CD14-positive monocyte (primary cell): ENCODE measurements around the gene HOXD13. TPM values are rescaled to one million over a fixed set of nuclear protein-coding genes. Genes with fewer than 3 reads are reported as not detected.

Experiments used
- DNase-seq, 3 donors: peaks; one replicate each; pipeline ENCODE4 v3.0.0-alpha.2; 2011 to 2022
- H2AFZ ChIP-seq: 2 replicates; pipeline ENCODE4 v1.6.0; 2012; ENCODE audit warnings: mild to moderate bottlenecking, low read depth, low read length, inconsistent platforms; ENCODE audit not compliant: insufficient read depth, poor library complexity, severe bottlenecking
- H3K27ac ChIP-seq, 2 donors: 1 replicate in 1 of 2; 2 replicates in 1 of 2; pipeline ENCODE4 v1.5.1; 2012 to 2013; ENCODE audit warnings: low read length in 2 of 2, control low read depth in 1 of 2, inconsistent platforms in 1 of 2, low read depth in 1 of 2, mild to moderate bottlenecking in 1 of 2
- H3K27me3 ChIP-seq, 2 donors: one replicate each; pipeline versions ENCODE4 v1.6.0 to v1.6.1; 2011 to 2013; ENCODE audit warnings: low read length in 2 of 2; ENCODE audit not compliant: control insufficient read depth in 2 of 2, insufficient read depth in 2 of 2
- H3K36me3 ChIP-seq, 2 donors: replicated peaks in 1 of 2; 1 replicate in 1 of 2; 2 replicates in 1 of 2; pipeline versions ENCODE4 v1.5.1 to v1.6.1; 2012 to 2013; ENCODE audit warnings: low read length in 2 of 2, control low read depth in 1 of 2, inconsistent platforms in 1 of 2, mild to moderate bottlenecking in 1 of 2; ENCODE audit not compliant: insufficient read depth in 2 of 2, control insufficient read depth in 1 of 2
- H3K4me1 ChIP-seq, 2 donors: 1 replicate in 1 of 2; 2 replicates in 1 of 2; pipeline versions ENCODE4 v1.5.1 to v1.6.1; 2012 to 2013; ENCODE audit warnings: low read length in 2 of 2, control low read depth in 1 of 2, inconsistent platforms in 1 of 2, mild to moderate bottlenecking in 1 of 2, moderate library complexity in 1 of 2; ENCODE audit not compliant: insufficient read depth in 2 of 2, control insufficient read depth in 1 of 2
- H3K4me2 ChIP-seq: replicated peaks from 2 replicates; pipeline ENCODE3; 2012; ENCODE audit warnings: low read length, moderate library complexity, mild to moderate bottlenecking; ENCODE audit not compliant: poor library complexity, severe bottlenecking; ENCODE audit errors: extremely low read depth
- H3K4me3 ChIP-seq, 3 experiments: fragments of 200-600 bp in 1 of 3; sonication (generic) in 1 of 3; replicated peaks in 1 of 3; 1 replicate in 2 of 3; 2 replicates in 1 of 3; pipeline ENCODE4 v1.5.1; 2011 to 2013; ENCODE audit warnings: low read length in 3 of 3, mild to moderate bottlenecking in 3 of 3, control low read depth in 2 of 3, low read depth in 2 of 3, inconsistent platforms in 1 of 3, moderate library complexity in 1 of 3
- H3K79me2 ChIP-seq: 2 replicates; pipeline ENCODE4 v1.6.0; 2012; ENCODE audit warnings: mild to moderate bottlenecking, control low read depth, inconsistent platforms, low read length, moderate library complexity; ENCODE audit not compliant: insufficient read depth
- H3K9ac ChIP-seq: 2 replicates; pipeline ENCODE4 v1.6.0; 2017; ENCODE audit warnings: low read length, mild to moderate bottlenecking; ENCODE audit not compliant: insufficient read depth, poor library complexity, severe bottlenecking
- H3K9me3 ChIP-seq, 2 donors: replicated peaks in 1 of 2; 1 replicate in 1 of 2; 2 replicates in 1 of 2; pipeline versions ENCODE4 v1.5.1 to v1.6.1; 2012 to 2013; ENCODE audit warnings: low read length in 2 of 2, control low read depth in 1 of 2; ENCODE audit not compliant: control insufficient read depth in 1 of 2, insufficient read depth in 1 of 2
- H4K20me1 ChIP-seq: 2 replicates; pipeline ENCODE4 v1.6.0; 2012; ENCODE audit warnings: mild to moderate bottlenecking, low read length, control low read depth, moderate library complexity; ENCODE audit not compliant: insufficient read depth
- H3K27ac Mint-ChIP-seq, 7 donors: one replicate each; pipeline ENCODE4 v1.8.0; 2020; ENCODE audit warnings: mild to moderate bottlenecking in 7 of 7, mixed read lengths in 7 of 7, moderate library complexity in 6 of 7, inconsistent platforms in 2 of 7
- H3K27me3 Mint-ChIP-seq, 3 donors: one replicate each; pipeline ENCODE4 v1.8.0; 2021 to 2022; ENCODE audit warnings: low read depth in 3 of 3, mild to moderate bottlenecking in 3 of 3, mixed read lengths in 3 of 3, moderate library complexity in 3 of 3, inconsistent platforms in 1 of 3
- H3K36me3 Mint-ChIP-seq, 2 donors: one replicate each; pipeline ENCODE4 v1.8.0; 2020; ENCODE audit warnings: mixed read lengths in 2 of 2, inconsistent platforms in 1 of 2, mild to moderate bottlenecking in 1 of 2
- H3K4me1 Mint-ChIP-seq: one replicate; pipeline ENCODE4 v1.8.0; 2020; ENCODE audit warnings: mild to moderate bottlenecking, mixed read lengths
- H3K4me3 Mint-ChIP-seq, 2 donors: one replicate each; pipeline ENCODE4 v1.8.0; 2020; ENCODE audit warnings: mild to moderate bottlenecking in 2 of 2, mixed read lengths in 2 of 2, moderate library complexity in 1 of 2
- H3K9me3 Mint-ChIP-seq, 7 donors: one replicate each; pipeline ENCODE4 v1.8.0; 2020 to 2022; ENCODE audit warnings: mixed read lengths in 7 of 7, mild to moderate bottlenecking in 6 of 7, moderate library complexity in 6 of 7, inconsistent platforms in 2 of 7
- WGBS: methylation state at CpG from one replicate; pipeline ENCODE4 v1.1.5; 2013; ENCODE audit warnings: missing lambda C conversion rate; ENCODE audit not compliant: insufficient coverage; 5-methylcytosine and 5-hydroxymethylcytosine counted together
- intact Hi-C, 2 donors: fragments of 100-400 bp; cut with micrococcal nuclease; formaldehyde crosslinking; loops; one replicate each; pipeline versions ENCODE4 v1.15.0 to v1.15.1; 2023
- polyA plus RNA-seq, 3 donors: library from polyadenylated mRNA; depleted of rRNA in 1 of 3; unstranded in 2 of 3; stranded (reverse) in 1 of 3; fragments of 300-500 nt in 2 of 3; fragments of >200 nt in 1 of 3; fragmentation: Illumina TruSeq in 2 of 3; gene quantifications; 1 replicate in 2 of 3; 2 replicates in 1 of 3; pipeline ENCODE4 v1.2.3, GENCODE V29; 2012 to 2021
- TF ChIP-seq, protein P1 (sequence below): fragments of 200-600 bp; IDR thresholded peaks from one replicate; pipeline ENCODE4 v1.8.0; 2022; ENCODE audit warnings: antibody characterized with exemption, mild to moderate bottlenecking

HOXD13 gene
- polyA plus RNA-seq, 3 donors: not detected

DNA sequence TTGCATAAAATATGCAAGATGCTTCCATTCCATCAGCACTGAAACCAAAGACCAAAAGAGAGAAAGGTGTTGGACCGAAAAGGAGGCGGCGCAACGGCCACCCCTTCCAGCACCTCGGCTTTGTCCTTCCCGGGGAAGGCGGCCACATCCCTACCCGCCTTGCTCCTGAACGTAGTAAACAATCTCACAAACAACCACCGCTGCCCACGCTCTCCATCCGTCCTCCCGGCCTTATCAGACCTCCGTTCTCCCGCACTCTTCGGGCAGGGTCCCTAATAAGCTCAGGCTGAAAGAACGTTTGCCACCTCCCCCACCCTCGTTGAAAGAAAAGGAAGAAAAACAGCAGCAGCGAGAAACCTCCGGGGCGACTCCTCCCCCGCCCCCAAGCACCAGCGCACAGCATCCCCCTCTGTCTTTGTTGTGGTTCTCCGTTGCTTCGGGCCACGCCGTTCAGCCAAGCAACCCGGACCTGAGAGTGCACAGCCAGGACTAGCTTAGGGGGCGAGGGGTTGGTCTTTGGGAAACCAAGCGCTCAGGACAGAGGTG is 13.2 kb upstream of the HOXD13 start:
- H3K27me3 Mint-ChIP-seq: peaks cover 85 to 95% (median 91%) of the 10 kb centered on the region in 3 donors
- Histone ChIP-seq H3K36me3 (no peaks in the 10 kb centered on the region), H4K20me1 (no peaks in the 10 kb centered on the region), H3K27me3 (peaks cover 91 to 96% of the 10 kb centered on the region in 2 donors), H3K4me2 (peak overlapping the region; percentile 44), H3K4me3 (no peak overlapping the region), H3K9me3 (peaks cover 8 to 74% of the 10 kb centered on the region in 2 donors), H3K4me1 (peaks cover 0 to 20% of the 10 kb centered on the region in 2 donors), H3K27ac (no peak overlapping the region), H2AFZ (no peak overlapping the region), H3K79me2 (no peaks in the 10 kb centered on the region), H3K9ac (no peak overlapping the region)
- H3K36me3 Mint-ChIP-seq: peaks cover 8 to 15% of the 10 kb centered on the region in 2 donors
- H3K4me1 Mint-ChIP-seq: peaks cover 22% of the 10 kb centered on the region
- peaks cover 10 to 50% (median 37%) of the 10 kb centered on the region in 7 donors for H3K9me3 Mint-ChIP-seq
- 5% methylated on average over 27 of the region's 30 CpGs for WGBS
- H3K27ac Mint-ChIP-seq: peak overlapping the region in 1 of 7 donors; percentile 6
- TF ChIP-seq, protein P1, sequence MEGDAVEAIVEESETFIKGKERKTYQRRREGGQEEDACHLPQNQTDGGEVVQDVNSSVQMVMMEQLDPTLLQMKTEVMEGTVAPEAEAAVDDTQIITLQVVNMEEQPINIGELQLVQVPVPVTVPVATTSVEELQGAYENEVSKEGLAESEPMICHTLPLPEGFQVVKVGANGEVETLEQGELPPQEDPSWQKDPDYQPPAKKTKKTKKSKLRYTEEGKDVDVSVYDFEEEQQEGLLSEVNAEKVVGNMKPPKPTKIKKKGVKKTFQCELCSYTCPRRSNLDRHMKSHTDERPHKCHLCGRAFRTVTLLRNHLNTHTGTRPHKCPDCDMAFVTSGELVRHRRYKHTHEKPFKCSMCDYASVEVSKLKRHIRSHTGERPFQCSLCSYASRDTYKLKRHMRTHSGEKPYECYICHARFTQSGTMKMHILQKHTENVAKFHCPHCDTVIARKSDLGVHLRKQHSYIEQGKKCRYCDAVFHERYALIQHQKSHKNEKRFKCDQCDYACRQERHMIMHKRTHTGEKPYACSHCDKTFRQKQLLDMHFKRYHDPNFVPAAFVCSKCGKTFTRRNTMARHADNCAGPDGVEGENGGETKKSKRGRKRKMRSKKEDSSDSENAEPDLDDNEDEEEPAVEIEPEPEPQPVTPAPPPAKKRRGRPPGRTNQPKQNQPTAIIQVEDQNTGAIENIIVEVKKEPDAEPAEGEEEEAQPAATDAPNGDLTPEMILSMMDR: no peak
- intact Hi-C loops: loop anchor here in 1 of 2 donors (5.0 kb wide), 1 partner anchor 33 kb away; no protein-coding TSS in a partner anchor
- DNase-seq: no peak
- peak overlapping the region; percentile 2 to 92 for H3K4me3 Mint-ChIP-seq

DNA sequence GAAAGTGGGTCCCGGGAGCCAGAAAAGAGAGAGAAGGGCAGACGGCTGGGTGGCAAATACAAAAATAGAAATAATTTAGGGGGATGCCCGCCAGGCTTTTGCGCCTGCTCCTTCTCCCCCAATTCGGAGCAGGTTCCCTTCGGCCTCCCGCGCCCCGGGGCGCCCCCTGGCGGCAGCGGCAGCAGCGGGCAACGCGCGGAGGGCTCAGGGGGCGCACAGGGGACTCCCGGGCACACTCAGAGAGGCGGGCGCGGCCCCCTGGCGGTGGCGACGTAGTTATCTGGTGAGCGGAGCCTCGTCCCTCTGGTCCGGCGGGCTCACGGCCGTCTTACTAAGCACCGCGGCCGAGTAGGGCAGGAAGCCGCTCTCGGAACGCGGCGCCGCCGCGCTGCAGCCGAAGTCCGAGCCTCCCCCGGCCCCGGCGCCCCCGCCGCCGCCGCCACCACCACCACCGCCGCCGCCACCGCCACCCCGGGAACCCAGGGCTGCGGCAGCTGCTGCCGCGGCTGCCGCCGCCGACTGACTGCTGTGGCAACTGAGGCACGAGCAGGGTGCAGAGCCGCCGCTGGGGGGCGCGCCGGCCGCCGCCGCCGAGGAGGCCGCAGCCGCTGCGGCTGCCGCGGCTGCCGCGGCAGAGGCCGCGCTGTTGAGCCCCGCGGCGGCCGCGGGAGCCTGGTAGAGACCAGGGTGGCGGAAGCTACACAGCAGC is 12.5 kb upstream of the HOXD13 start:
- H3K27ac Mint-ChIP-seq: no peak overlapping the region
- no peak overlapping the region for H2AFZ ChIP-seq
- intact Hi-C loops: loop anchor here in 1 of 2 donors (5.0 kb wide), 2 partner anchors 32 to 42 kb away; partner anchors contain the start of gene HOXD9

More for the DNA sequence above, 12.5 kb upstream of the HOXD13 start:
- 2% methylated on average over 74 of the region's 86 CpGs for WGBS
- DNase-seq: peak in 1 of 3 donors; percentile 44
- no peaks in the 10 kb centered on the region for H4K20me1 ChIP-seq
- Mint-ChIP-seq H3K4me1 (peaks cover 26% of the 10 kb centered on the region), H3K4me3 (peak overlapping the region in 1 of 2 donors; percentile 92), H3K36me3 (peaks cover 8 to 15% of the 10 kb centered on the region in 2 donors), H3K9me3 (peaks cover 10 to 51% (median 34%) of the 10 kb centered on the region in 7 donors), H3K27me3 (peaks cover 85 to 95% (median 91%) of the 10 kb centered on the region in 3 donors)
- no peak overlapping the region for H3K27ac ChIP-seq
- H3K4me2 ChIP-seq: peak overlapping the region; percentile 44
- H3K79me2 ChIP-seq: no peaks in the 10 kb centered on the region
- peaks cover 91 to 96% of the 10 kb centered on the region in 2 donors for H3K27me3 ChIP-seq
- H3K9ac ChIP-seq: no peak overlapping the region
- H3K9me3 ChIP-seq: peaks cover 8 to 76% of the 10 kb centered on the region in 2 donors
- peaks cover 0 to 20% of the 10 kb centered on the region in 2 donors for H3K4me1 ChIP-seq
- TF ChIP-seq, protein P1: peak; percentile 74
- H3K4me3 ChIP-seq: no peak overlapping the region
- H3K36me3 ChIP-seq: no peaks in the 10 kb centered on the region
